C4-2B (cell line): ENCODE measurements around the gene PAK6.

ENCODE experiments used
- ZFX ChIP-seq: fragments of 450-650 bp; IDR thresholded peaks from 2 replicates; pipeline ENCODE4 v1.6.1; 2017
- TF ChIP-seq, protein P1 (sequence below): fragments of 450-650 bp; conservative IDR thresholded peaks from 2 replicates; pipeline ENCODE4 v1.5.1; 2017; ENCODE audit warnings: mild to moderate bottlenecking

DNA sequence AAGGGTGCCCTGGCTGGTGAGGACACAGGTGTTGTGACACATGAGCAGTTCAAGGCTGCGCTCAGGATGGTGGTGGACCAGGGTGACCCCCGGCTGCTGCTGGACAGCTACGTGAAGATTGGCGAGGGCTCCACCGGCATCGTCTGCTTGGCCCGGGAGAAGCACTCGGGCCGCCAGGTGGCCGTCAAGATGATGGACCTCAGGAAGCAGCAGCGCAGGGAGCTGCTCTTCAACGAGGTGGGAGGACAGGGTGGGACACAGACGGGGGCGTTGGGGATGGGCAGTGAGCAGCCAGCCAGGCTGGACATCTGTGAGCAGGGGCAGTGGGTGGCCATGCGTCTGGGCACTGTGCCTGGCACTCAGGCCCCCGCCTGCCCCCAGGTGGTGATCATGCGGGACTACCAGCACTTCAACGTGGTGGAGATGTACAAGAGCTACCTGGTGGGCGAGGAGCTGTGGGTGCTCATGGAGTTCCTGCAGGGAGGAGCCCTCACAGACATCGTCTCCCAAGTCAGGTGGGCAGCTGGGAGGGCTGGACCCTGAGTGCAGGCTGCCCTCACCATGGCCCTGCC, 33.7 kb downstream of the PAK6 start:
- TF ChIP-seq, protein P1, sequence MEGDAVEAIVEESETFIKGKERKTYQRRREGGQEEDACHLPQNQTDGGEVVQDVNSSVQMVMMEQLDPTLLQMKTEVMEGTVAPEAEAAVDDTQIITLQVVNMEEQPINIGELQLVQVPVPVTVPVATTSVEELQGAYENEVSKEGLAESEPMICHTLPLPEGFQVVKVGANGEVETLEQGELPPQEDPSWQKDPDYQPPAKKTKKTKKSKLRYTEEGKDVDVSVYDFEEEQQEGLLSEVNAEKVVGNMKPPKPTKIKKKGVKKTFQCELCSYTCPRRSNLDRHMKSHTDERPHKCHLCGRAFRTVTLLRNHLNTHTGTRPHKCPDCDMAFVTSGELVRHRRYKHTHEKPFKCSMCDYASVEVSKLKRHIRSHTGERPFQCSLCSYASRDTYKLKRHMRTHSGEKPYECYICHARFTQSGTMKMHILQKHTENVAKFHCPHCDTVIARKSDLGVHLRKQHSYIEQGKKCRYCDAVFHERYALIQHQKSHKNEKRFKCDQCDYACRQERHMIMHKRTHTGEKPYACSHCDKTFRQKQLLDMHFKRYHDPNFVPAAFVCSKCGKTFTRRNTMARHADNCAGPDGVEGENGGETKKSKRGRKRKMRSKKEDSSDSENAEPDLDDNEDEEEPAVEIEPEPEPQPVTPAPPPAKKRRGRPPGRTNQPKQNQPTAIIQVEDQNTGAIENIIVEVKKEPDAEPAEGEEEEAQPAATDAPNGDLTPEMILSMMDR = no peak; the same call in 1 of the 2 replicates
- no peak for TF ChIP-seq ZFX
